ENCODE measurements around the gene PLCL2.

The PLCL2 gene

GRCh38 chr3:16928386-16929132 lies 43.8 kb downstream of the PLCL2 start:
- H3K9ac ChIP-seq (ENCODE audit: low read length) = no peak overlapping the region
- H3K27ac ChIP-seq (ENCODE audit: low read depth, low read length) = no peak overlapping the region
- no peaks in the 10 kb centered on the region for H3K79me2 ChIP-seq (ENCODE audit: insufficient read depth, low read length)
- no peaks in the 10 kb centered on the region; the same call in 1 of the 2 replicates for H3K9me3 ChIP-seq (ENCODE audit: insufficient read depth, low read length)
- H3K4me2 ChIP-seq (ENCODE audit: low read depth, low read length, poor library complexity, severe bottlenecking) = no peak overlapping the region
- H3K36me3 ChIP-seq (ENCODE audit: low read length) = no peaks in the 10 kb centered on the region
- H3K9me2 ChIP-seq (replicated peaks; ENCODE audit: insufficient read depth, low read length) = no peaks in the 10 kb centered on the region
- H3F3A ChIP-seq (ENCODE audit: insufficient read depth) = no peaks in the 10 kb centered on the region
- TF ChIP-seq, protein P1, sequence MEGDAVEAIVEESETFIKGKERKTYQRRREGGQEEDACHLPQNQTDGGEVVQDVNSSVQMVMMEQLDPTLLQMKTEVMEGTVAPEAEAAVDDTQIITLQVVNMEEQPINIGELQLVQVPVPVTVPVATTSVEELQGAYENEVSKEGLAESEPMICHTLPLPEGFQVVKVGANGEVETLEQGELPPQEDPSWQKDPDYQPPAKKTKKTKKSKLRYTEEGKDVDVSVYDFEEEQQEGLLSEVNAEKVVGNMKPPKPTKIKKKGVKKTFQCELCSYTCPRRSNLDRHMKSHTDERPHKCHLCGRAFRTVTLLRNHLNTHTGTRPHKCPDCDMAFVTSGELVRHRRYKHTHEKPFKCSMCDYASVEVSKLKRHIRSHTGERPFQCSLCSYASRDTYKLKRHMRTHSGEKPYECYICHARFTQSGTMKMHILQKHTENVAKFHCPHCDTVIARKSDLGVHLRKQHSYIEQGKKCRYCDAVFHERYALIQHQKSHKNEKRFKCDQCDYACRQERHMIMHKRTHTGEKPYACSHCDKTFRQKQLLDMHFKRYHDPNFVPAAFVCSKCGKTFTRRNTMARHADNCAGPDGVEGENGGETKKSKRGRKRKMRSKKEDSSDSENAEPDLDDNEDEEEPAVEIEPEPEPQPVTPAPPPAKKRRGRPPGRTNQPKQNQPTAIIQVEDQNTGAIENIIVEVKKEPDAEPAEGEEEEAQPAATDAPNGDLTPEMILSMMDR (IDR thresholded peaks at IDR 0.05; ENCODE audit: insufficient read depth, low read length, poor library complexity, severe bottlenecking) = no peak
- TF ChIP-seq EZH2phosphoT487 (conservative IDR thresholded peaks at IDR 0.05; ENCODE audit: low read length) = no peak
- no peak overlapping the region for H3K4me3 ChIP-seq (ENCODE audit: insufficient read depth, low read length, poor library complexity, severe bottlenecking)
- H3K27me3 ChIP-seq (ENCODE audit: low read length) = no peaks in the 10 kb centered on the region
- H4K20me1 ChIP-seq (ENCODE audit: low read depth, low read length) = no peaks in the 10 kb centered on the region
- H2AFZ ChIP-seq (ENCODE audit: low read depth, low read length, severe bottlenecking) = no peak overlapping the region

- Histone ChIP-seq H3K9me2 (replicated peaks; ENCODE audit: insufficient read depth, low read length) (no peaks in the 10 kb centered on the region), H4K20me1 (ENCODE audit: low read depth, low read length) (no peaks in the 10 kb centered on the region), H3K27ac (ENCODE audit: low read depth, low read length) (no peak overlapping the region), H3K9me3 (ENCODE audit: insufficient read depth, low read length) (no peaks in the 10 kb centered on the region; the same call in 1 of the 2 replicates), H2AFZ (ENCODE audit: low read depth, low read length, severe bottlenecking) (no peak overlapping the region), H3K36me3 (ENCODE audit: low read length) (no peaks in the 10 kb centered on the region), H3K4me2 (ENCODE audit: low read depth, low read length, poor library complexity, severe bottlenecking) (no peak overlapping the region), H3F3A (ENCODE audit: insufficient read depth) (no peaks in the 10 kb centered on the region), H3K27me3 (ENCODE audit: low read length) (no peaks in the 10 kb centered on the region), H3K79me2 (ENCODE audit: insufficient read depth, low read length) (no peaks in the 10 kb centered on the region), H3K9ac (ENCODE audit: low read length) (no peak overlapping the region), H3K4me3 (ENCODE audit: insufficient read depth, low read length, poor library complexity, severe bottlenecking) (no peak overlapping the region)
- TF ChIP-seq, protein P1 (IDR thresholded peaks at IDR 0.05; ENCODE audit: insufficient read depth, low read length, poor library complexity, severe bottlenecking) = no peak
- no peak for TF ChIP-seq EZH2phosphoT487 (conservative IDR thresholded peaks at IDR 0.05; ENCODE audit: low read length)
Measured at GRCh38 chr3:16929311-16929710, 44.6 kb downstream of the PLCL2 start.

DNA sequence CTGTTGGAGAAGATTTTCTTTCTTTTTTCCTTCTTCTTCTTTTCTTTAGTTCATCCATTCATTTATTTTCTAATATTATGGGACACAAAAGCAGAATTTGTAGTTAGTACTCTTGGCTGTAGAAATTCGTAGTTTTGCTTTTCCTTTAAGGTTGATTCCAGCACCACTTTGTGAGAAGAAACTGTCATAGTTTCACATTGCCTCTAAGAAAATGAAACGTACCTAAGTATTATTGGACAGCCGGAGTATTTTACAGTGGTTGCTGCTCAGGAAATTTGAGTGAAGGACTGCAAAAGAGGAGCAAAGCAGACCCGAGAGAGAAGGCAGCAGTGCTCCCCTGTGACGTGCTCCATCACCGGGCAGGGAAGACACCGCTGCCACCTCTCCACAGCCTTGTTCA lies 48.1 kb downstream of the PLCL2 start:
- H4K20me1 ChIP-seq (ENCODE audit: low read depth, low read length) = 0 out of 2 replicates have a peak, but pooled peaks cover 3% of the 10 kb centered on the region
- H3K9me2 ChIP-seq (replicated peaks; ENCODE audit: insufficient read depth, low read length) = no peaks in the 10 kb centered on the region
- H3K27me3 ChIP-seq (ENCODE audit: low read length) = no peaks in the 10 kb centered on the region
- no peak overlapping the region for H3K9ac ChIP-seq (ENCODE audit: low read length)
- H3K79me2 ChIP-seq (ENCODE audit: insufficient read depth, low read length) = no peaks in the 10 kb centered on the region
- H3K27ac ChIP-seq (ENCODE audit: low read depth, low read length) = no peak overlapping the region
- no peak for TF ChIP-seq EZH2phosphoT487 (conservative IDR thresholded peaks at IDR 0.05; ENCODE audit: low read length)
- TF ChIP-seq, protein P1 (IDR thresholded peaks at IDR 0.05; ENCODE audit: insufficient read depth, low read length, poor library complexity, severe bottlenecking) = no peak
- H3K9me3 ChIP-seq (ENCODE audit: insufficient read depth, low read length) = no peaks in the 10 kb centered on the region
- H3K36me3 ChIP-seq (ENCODE audit: low read length) = no peaks in the 10 kb centered on the region
- no peak overlapping the region for H3K4me2 ChIP-seq (ENCODE audit: low read depth, low read length, poor library complexity, severe bottlenecking)
- H3K4me3 ChIP-seq (ENCODE audit: insufficient read depth, low read length, poor library complexity, severe bottlenecking) = no peak overlapping the region
- H2AFZ ChIP-seq (ENCODE audit: low read depth, low read length, severe bottlenecking) = no peak overlapping the region
- H3F3A ChIP-seq (ENCODE audit: insufficient read depth) = no peaks in the 10 kb centered on the region

All from SU-DHL-6 (cell line).